Esophagus (tissue), 2 donors: ENCODE results near the gene TMEM129. TPM values are rescaled to one million over a fixed set of nuclear protein-coding genes. Genes with fewer than 3 reads are reported as not detected.
"Not testable (repeated sequence)": the region's sequence is repeated elsewhere in the genome, so short reads cannot be mapped to it uniquely, and the experiment has no call there.

Experiments
- H3K27ac ChIP-seq, 2 donors: one replicate each; pipeline ENCODE4 v1.5.1; 2013; ENCODE audit warnings: low read depth in 2 of 2, mild to moderate bottlenecking in 2 of 2, inconsistent platforms in 1 of 2, low read length in 1 of 2, moderate library complexity in 1 of 2
- H3K27me3 ChIP-seq, 2 donors: one replicate each; pipeline ENCODE4 v1.6.1; 2013; ENCODE audit warnings: low read length in 2 of 2, control low read depth in 1 of 2, mild to moderate bottlenecking in 1 of 2; ENCODE audit not compliant: insufficient read depth in 2 of 2, control insufficient read depth in 1 of 2
- H3K36me3 ChIP-seq, 2 donors: one replicate each; pipeline ENCODE4 v1.6.1; 2013; ENCODE audit warnings: low read length in 1 of 2; ENCODE audit not compliant: control insufficient read depth in 2 of 2, insufficient read depth in 2 of 2
- H3K4me1 ChIP-seq, 2 donors: one replicate each; pipeline ENCODE4 v1.6.1; 2013; ENCODE audit warnings: low read length in 1 of 2; ENCODE audit not compliant: control insufficient read depth in 2 of 2, insufficient read depth in 2 of 2
- H3K4me3 ChIP-seq, 2 donors: one replicate each; pipeline ENCODE4 v1.5.1; 2013; ENCODE audit warnings: low read length in 2 of 2, mild to moderate bottlenecking in 2 of 2, low read depth in 1 of 2, moderate library complexity in 1 of 2
- H3K9me3 ChIP-seq, 2 donors: one replicate each; pipeline ENCODE4 v1.6.1; 2013; ENCODE audit warnings: mild to moderate bottlenecking in 2 of 2, low read depth in 1 of 2, low read length in 1 of 2, moderate library complexity in 1 of 2; ENCODE audit not compliant: control insufficient read depth in 2 of 2, insufficient read depth in 1 of 2
- WGBS, 2 donors: extraction: QIAGEN DNeasy Blood & Tissue Kit; methylation state at CpG; one replicate each; pipeline ENCODE4 v1.1.7; 2013; 5-methylcytosine and 5-hydroxymethylcytosine counted together
- polyA plus RNA-seq, 2 donors: library from polyadenylated mRNA; stranded (reverse); fragments of 200-250 nt; gene quantifications; one replicate each; pipeline ENCODE4 v1.2.3, GENCODE V29; 2013
- donor health status: healthy with polysubstance abuse.
- donor health status: Bipolar disorder and iron deficiency.

Gene TMEM129
- polyA plus RNA-seq, 2 donors = 21.8 to 25.6 TPM

DNA sequence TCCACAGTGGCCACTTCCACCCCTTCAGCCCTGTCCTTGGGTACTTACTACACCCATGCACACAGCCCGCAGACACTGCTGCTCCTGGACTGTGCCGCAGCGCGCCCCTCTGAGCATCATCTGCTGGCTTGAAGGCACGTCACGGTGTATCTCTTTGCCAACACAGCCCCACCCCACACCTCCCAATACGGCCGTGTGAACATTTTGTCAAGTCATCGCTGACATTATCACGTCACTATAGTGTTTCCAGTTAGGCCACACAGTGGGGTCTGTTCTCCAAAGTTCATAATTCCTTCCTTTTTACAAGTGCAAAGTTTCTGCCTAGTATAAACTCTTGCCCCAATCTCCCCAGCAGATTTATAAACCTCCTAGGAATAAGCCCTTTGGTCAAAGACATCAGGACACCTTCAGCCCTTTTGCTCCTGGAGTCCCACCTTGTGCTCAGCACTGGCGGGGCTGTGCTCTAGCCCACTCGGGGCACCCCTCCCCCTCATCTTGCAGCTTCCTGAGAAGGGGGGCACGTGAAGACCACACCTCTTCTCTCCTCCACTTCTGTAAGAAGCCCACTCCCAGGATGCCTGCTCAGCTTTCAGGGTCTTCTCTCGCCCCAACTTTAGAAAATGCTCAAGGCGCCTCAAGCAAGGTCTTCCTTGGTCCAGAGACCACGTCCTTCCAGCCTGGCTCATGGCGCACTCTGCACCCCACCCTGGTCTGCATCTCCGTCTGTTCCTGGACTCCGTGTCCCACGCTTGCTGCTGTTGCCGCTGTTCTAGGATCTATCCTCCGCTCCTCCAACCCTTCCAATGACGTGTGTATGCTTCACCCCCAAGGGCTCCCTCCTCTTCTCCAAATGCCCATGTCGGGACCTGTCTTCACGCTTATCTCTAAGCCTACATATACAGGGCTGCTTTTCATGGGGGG, 44.3 kb downstream of the TMEM129 start:
- WGBS, 2 donors = 72 to 75% methylated on average over 25 of the region's 25 CpGs

DNA sequence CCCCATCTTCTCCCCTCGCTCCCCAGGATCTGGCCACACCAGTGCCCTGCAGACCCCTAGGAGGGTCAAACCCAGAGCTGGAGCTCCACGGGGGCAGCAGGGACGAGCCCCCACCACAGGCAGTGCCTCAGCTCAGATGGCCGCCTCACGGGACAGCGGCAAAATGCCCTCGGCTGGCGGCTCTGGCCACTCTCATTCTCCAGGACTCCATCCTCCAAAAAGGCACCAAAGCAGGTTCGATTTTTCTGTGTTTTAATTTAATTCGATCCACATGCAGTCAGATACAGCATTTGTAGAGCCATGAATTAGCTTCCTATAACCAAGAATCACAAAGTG, 45.4 kb downstream of the TMEM129 start:
- Histone ChIP-seq H3K9me3 (no peaks in the 10 kb centered on the region), H3K36me3 (no peaks in the 10 kb centered on the region), H3K27me3 (no peaks in the 10 kb centered on the region), H3K4me1 (no peaks in the 10 kb centered on the region), H3K27ac (no peak overlapping the region), H3K4me3 (no peak overlapping the region)
- WGBS, 2 donors = 78 to 80% methylated on average over 10 of the region's 10 CpGs

More for the DNA sequence above, 44.3 kb downstream of the TMEM129 start:
- H3K9me3 ChIP-seq = no peaks in the 10 kb centered on the region
- H3K36me3 ChIP-seq = no peaks in the 10 kb centered on the region
- no peaks in the 10 kb centered on the region for H3K4me1 ChIP-seq
- no peak overlapping the region for H3K27ac ChIP-seq
- no peak overlapping the region for H3K4me3 ChIP-seq
- no peaks in the 10 kb centered on the region for H3K27me3 ChIP-seq

DNA sequence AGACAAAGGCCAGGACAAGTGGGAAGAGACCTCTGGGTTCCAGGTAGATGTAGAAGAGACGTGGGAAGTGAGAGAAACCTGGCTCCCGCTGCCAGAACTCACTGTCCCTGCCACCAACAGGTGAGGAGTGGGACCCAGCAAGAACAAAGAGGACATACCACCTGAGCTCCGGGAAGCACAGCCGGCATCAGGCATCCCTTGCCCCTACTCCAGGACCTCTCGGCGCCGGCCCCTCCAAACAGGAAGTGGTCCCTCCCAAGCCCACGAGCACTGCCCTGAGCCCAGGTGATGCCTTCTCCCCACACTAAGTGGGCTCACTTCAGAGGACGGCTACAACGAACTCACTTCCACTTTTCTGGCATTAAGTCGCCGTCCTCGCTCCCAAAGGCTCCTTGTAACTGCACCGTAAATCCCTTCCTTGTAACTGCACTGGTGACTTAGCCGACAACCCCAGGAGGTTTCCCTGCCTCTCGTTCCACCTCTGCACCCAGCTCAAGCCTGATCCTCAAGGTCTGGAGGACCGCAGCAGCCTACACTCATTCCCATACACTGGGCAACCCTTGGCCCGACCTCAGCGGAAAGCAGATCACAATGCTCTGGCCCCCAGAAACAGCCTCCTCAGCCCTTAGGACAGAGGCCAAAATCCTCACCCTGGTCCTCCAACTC, 45.9 kb downstream of the TMEM129 start:
- no peaks in the 10 kb centered on the region for H3K27me3 ChIP-seq
- WGBS, 2 donors = 83 to 89% methylated on average over 18 to 19 of the region's 19 CpGs
- H3K4me1 ChIP-seq = peaks cover 0 to under 1% of the 10 kb centered on the region in 2 donors
- H3K27ac ChIP-seq = no peak overlapping the region
- H3K36me3 ChIP-seq = no peaks in the 10 kb centered on the region
- H3K9me3 ChIP-seq = no peaks in the 10 kb centered on the region
- H3K4me3 ChIP-seq = no peak overlapping the region

DNA sequence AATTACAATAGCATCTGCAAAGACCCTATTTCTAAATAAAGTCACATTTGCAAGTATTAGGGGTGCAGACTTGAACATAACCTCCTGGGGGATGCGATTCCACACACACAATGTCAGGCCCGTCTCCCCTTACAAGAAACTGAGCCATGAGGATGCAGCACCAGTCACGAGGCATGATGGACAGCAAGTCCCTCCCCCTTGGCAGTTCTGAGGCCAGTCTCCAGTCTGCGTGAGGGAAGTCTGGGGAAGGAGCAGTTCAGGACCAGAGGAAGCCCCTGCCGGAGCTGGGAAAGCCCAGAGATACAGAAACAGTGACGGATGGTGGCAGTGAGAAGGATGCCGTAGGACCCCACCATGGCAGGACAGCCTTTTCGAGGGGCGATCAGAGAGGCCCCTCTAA, 46.4 kb downstream of the TMEM129 start:
- H3K27ac ChIP-seq = no peak overlapping the region
- WGBS, 2 donors = 71 to 72% methylated on average over 9 of the region's 9 CpGs

DNA sequence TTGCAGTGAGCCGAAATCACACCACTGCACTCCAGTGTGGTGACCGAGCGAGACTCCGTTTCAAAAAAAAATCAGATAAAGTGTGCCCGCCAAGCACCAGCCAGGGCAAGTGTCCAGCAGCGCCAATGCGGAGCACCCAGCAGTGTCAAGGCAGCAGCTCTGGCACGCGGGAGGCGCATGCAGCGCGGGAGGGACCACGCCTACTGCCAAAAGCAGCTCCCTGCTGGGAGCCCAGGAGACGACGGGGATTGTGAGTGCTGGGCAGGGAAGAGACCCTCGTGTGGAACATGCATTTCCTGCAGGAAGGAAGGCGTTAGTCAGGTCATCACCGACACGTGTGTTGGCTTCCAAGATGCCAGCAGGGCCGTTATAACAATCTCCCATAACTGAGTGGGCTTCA, 47.5 kb downstream of the TMEM129 start:
- no peak overlapping the region for H3K4me3 ChIP-seq
- no peaks in the 10 kb centered on the region for H3K36me3 ChIP-seq
- WGBS, 2 donors = 86 to 88% methylated on average over 20 of the region's 20 CpGs
- no peaks in the 10 kb centered on the region for H3K27me3 ChIP-seq
- no peaks in the 10 kb centered on the region for H3K9me3 ChIP-seq
- no peak overlapping the region for H3K27ac ChIP-seq
- H3K4me1 ChIP-seq = peaks cover 0 to 3% of the 10 kb centered on the region in 2 donors

More for the DNA sequence above, 46.4 kb downstream of the TMEM129 start:
- Histone ChIP-seq H3K36me3 (no peaks in the 10 kb centered on the region), H3K4me3 (no peak overlapping the region), H3K27me3 (no peaks in the 10 kb centered on the region), H3K9me3 (no peaks in the 10 kb centered on the region), H3K4me1 (peaks cover 0 to 3% of the 10 kb centered on the region in 2 donors)

DNA sequence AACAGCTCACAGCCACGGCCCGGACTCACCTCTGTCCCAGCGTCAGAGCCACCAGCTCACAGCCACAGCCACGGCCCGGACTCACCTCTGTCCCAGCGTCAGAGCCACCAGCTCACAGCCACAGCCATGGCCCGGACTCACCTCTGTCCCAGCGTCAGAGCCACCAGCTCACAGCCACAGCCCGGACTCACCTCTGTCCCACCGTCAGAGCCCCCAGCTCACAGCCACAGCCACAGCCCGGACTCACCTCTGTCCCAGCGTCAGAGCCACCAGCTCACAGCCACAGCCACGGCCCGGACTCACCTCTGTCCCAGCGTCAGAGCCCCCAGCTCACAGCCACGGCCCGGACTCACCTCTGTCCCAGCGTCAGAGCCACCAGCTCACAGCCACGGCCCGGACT, 50.1 kb downstream of the TMEM129 start:
- H3K36me3 ChIP-seq, H3K9me3 ChIP-seq, H3K27ac ChIP-seq, H3K4me3 ChIP-seq, H3K27me3 ChIP-seq, H3K4me1 ChIP-seq: not testable (repeated sequence)
- whole genome bisulfite sequencing, 2 donors = 93 to 94% methylated on average over 20 of the region's 20 CpGs

DNA sequence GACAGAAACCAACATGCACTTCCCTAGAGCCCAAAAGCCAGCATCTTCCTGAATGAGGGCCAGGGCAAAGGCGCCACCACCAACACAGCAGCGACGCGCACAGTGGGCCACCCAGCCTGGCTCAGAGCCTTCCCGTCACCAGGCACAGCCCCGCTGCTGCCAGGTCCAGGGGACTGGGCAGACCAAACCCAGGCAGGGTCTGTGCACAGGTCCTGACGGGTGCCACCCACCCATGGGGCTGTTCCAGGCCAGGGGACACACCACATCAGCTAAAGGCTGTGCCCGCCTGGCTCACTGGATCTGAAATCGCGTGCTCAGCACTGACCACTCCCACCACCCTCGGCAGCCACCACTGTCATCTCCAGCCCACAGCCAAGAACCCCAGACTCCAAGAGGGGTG, 50.8 kb downstream of the TMEM129 start:
- Histone ChIP-seq H3K27me3 (no peaks in the 10 kb centered on the region), H3K27ac (no peak overlapping the region), H3K9me3 (no peaks in the 10 kb centered on the region), H3K36me3 (no peaks in the 10 kb centered on the region), H3K4me1 (peaks cover 0 to 6% of the 10 kb centered on the region in 2 donors), H3K4me3 (no peak overlapping the region)
- WGBS, 2 donors = 93% methylated on average over 11 of the region's 11 CpGs

DNA sequence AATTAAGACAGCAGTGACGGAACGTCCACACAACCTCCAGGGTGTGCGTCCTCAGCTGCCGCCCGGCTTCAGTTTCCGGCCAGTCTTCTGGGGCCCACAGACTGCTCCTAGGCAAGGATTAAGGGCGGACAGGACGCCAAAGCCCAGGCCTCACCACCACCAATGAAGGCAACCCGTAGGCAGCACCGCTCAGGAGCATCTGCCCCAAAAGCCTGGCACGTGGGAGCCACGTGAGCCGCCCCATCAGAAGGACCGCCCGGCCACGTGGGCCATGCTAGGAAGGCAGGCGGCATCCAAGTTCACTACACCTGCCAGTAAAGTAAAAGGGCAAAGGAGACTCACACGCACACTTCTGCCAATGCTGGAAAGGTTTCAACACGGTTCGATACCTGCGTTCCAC, 51.3 kb downstream of the TMEM129 start:
- H3K27me3 ChIP-seq = no peaks in the 10 kb centered on the region
- H3K36me3 ChIP-seq = no peaks in the 10 kb centered on the region
- no peak overlapping the region for H3K4me3 ChIP-seq
- H3K27ac ChIP-seq = no peak overlapping the region
- 94 to 95% methylated on average over 18 to 21 of the region's 21 CpGs for WGBS, 2 donors
- no peaks in the 10 kb centered on the region for H3K9me3 ChIP-seq
- peaks cover 0 to 6% of the 10 kb centered on the region in 2 donors for H3K4me1 ChIP-seq

DNA sequence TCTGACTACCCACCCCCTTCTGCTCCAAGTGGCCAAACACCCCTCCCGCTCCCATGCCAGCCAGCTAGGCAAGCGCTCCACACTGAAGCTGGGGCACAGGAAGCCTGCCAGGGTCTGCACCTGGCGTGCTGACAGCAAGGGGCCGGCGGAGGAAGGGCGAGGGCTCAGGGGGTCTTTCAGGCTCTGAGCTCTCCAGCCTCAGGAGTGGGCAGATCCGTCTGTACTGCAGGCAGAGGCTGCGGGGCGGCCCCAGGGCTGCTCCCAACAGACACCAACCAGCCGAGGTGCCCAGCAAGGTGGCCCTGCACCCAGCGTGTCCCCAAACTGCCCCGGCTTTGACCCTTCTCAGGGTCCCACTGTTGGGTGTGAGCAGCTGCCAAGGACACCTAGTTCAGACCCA, 51.9 kb downstream of the TMEM129 start:
- Histone ChIP-seq H3K36me3 (no peaks in the 10 kb centered on the region), H3K27me3 (no peaks in the 10 kb centered on the region), H3K4me1 (peaks cover 0 to 6% of the 10 kb centered on the region in 2 donors), H3K27ac (no peak overlapping the region), H3K4me3 (no peak overlapping the region), H3K9me3 (no peaks in the 10 kb centered on the region)
- 93 to 94% methylated on average over 12 of the region's 12 CpGs for WGBS, 2 donors
